ENCODE data around the gene YIF1A.

- TF ChIP-seq CTCF (IDR thresholded peaks at IDR 0.05; ENCODE audit: poor library complexity, severe bottlenecking) (no peak), EP300 (conservative IDR thresholded peaks at IDR 0.05; ENCODE audit: poor library complexity, severe bottlenecking) (no peak), POLR2AphosphoS5 (IDR thresholded peaks at IDR 0.05) (no peak), EZH2 (IDR thresholded peaks at IDR 0.05; ENCODE audit: borderline replicate concordance, insufficient read depth, low read length, poor library complexity, severe bottlenecking) (no peak), REST (IDR thresholded peaks at IDR 0.05; ENCODE audit: borderline replicate concordance) (no peak), MXI1 (conservative IDR thresholded peaks at IDR 0.05; ENCODE audit: poor library complexity, severe bottlenecking) (no peak), SMC3 (conservative IDR thresholded peaks at IDR 0.05; ENCODE audit: poor library complexity) (no peak)
Observed at GRCh38 chr11:66239511-66239910, 49.4 kb downstream of the YIF1A start.

Measured in neural cell (in vitro differentiated cells).